Peyer's patch (tissue), 4 donors: Measurements from ENCODE around the gene SYNPO2.

ENCODE experiments used
- CTCF ChIP-seq, 6 experiments: fragments of 450-650 bp in 4 of 6; fragments of 200-600 bp in 2 of 6; sonication (generic) in 1 of 6; IDR thresholded peaks; one replicate each; pipeline ENCODE4 v1.5.1; 2017 to 2019; ENCODE audit warnings: antibody characterized with exemption in 6 of 6, mild to moderate bottlenecking in 3 of 6, moderate library complexity in 1 of 6
- POLR2A ChIP-seq, 2 donors: fragments of 450-650 bp; IDR thresholded peaks; one replicate each; pipeline ENCODE4 v1.5.1; 2017; ENCODE audit warnings: antibody characterized with exemption in 2 of 2, mild to moderate bottlenecking in 2 of 2, moderate library complexity in 2 of 2

GRCh38 chr4:118955515-118955914, 66.9 kb downstream of the SYNPO2 start:
- TF ChIP-seq POLR2A (IDR thresholded peaks at IDR 0.05) = no peak
- TF ChIP-seq CTCF (IDR thresholded peaks at IDR 0.05) = no peak
